ENCODE measurements around the gene FOXO3.

DNA sequence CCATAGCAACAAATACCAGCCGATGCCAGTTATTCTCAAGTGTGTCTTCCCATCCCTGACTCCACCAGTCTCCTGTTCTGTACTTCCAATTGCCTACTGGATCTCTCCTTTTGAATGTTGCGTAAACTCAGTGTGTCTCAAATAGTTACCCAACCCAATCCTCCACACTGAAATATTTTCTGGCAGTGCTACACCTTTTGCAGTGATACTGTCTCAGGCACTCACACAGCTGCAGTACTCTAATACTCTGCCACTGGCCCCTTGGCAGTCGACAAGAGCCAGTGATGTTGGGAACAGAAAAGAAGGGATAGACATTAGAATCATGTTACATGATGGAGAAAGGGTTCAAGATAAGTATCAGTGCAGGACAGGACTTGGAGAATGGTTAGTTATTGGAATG is 31.8 kb upstream of the FOXO3 start:
- no peak for TF ChIP-seq POLR2A (IDR thresholded peaks at IDR 0.05)
- TF ChIP-seq, protein P1, sequence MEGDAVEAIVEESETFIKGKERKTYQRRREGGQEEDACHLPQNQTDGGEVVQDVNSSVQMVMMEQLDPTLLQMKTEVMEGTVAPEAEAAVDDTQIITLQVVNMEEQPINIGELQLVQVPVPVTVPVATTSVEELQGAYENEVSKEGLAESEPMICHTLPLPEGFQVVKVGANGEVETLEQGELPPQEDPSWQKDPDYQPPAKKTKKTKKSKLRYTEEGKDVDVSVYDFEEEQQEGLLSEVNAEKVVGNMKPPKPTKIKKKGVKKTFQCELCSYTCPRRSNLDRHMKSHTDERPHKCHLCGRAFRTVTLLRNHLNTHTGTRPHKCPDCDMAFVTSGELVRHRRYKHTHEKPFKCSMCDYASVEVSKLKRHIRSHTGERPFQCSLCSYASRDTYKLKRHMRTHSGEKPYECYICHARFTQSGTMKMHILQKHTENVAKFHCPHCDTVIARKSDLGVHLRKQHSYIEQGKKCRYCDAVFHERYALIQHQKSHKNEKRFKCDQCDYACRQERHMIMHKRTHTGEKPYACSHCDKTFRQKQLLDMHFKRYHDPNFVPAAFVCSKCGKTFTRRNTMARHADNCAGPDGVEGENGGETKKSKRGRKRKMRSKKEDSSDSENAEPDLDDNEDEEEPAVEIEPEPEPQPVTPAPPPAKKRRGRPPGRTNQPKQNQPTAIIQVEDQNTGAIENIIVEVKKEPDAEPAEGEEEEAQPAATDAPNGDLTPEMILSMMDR (IDR thresholded peaks at IDR 0.05) = no peak
